Endothelial cell of umbilical vein (primary cell): Measurements from ENCODE around the gene ALOXE3. TPM values are rescaled to one million over a fixed set of nuclear protein-coding genes. Genes with fewer than 3 reads are reported as not detected.

Source experiments
- BruUV-seq: library from RNA; stranded (reverse); fragments of 400-500 nt; replicated peaks from 2 replicates; lab custom pipeline; 2021; lab: Mats Ljungman, UMichigan
- CTCF ChIA-PET: fragments of 300-600, 350-600 bp; sonication (Branson Sonifier 250); formaldehyde crosslinking; loops from one replicate; lab custom pipeline; 2021; ENCODE audit warnings: antibody characterized with exemption, inconsistent platforms; lab: Charles Lee
- POLR2A ChIA-PET: fragments of 300-600, 350-600 bp; sonication (Branson Sonifier 250); formaldehyde crosslinking; loops from one replicate; lab custom pipeline; 2021; ENCODE audit warnings: antibody characterized with exemption, inconsistent platforms; lab: Charles Lee
- DNase-seq: peaks from one replicate; pipeline ENCODE4 v3.0.0-alpha.2; 2011; ENCODE audit warnings: low read depth, low spot score
- FAIRE-seq: peaks from 2 replicates; lab custom pipeline; 2011; peaks lifted over from hg19 to GRCh38; lab: Jason Lieb, UNC
- H2AFZ ChIP-seq: 2 replicates; pipeline ENCODE4 v1.6.0; 2012; ENCODE audit warnings: low read depth, low read length, control low read depth, inconsistent platforms
- H3K27ac ChIP-seq: 2 replicates; pipeline ENCODE4 v1.5.1; 2011; ENCODE audit warnings: low read depth, mild to moderate bottlenecking, control low read depth, low read length, moderate library complexity; ENCODE audit not compliant: insufficient read depth
- H3K27me3 ChIP-seq, 2 experiments: 2 replicates each; pipeline versions ENCODE4 v1.6.0 to v1.6.1; 2011; ENCODE audit warnings: low read length in 2 of 2, mixed read lengths in 1 of 2; ENCODE audit not compliant: control insufficient read depth in 2 of 2, insufficient read depth in 2 of 2
- H3K36me3 ChIP-seq, 2 experiments: 2 replicates in 1 of 2; 3 replicates in 1 of 2; pipeline ENCODE4 v1.5.1; 2011; ENCODE audit warnings: low read length in 2 of 2, mild to moderate bottlenecking in 1 of 2, moderate library complexity in 1 of 2; ENCODE audit not compliant: control insufficient read depth in 2 of 2, insufficient read depth in 2 of 2; ENCODE audit errors: extremely low read depth in 1 of 2
- H3K4me1 ChIP-seq: 3 replicates; pipeline ENCODE4 v1.5.1; 2011; ENCODE audit warnings: mild to moderate bottlenecking, low read length; ENCODE audit not compliant: control insufficient read depth, insufficient read depth; ENCODE audit errors: extremely low read depth
- H3K4me2 ChIP-seq: 2 replicates; pipeline ENCODE4 v1.6.1; 2011; ENCODE audit warnings: low read length, control low read depth, mixed read lengths; ENCODE audit not compliant: insufficient read depth
- H3K4me3 ChIP-seq, 3 experiments: fragments of 200-600 bp in 1 of 3; sonication (generic), shearing (Covaris generic) in 1 of 3; replicated peaks in 1 of 3; 2 replicates each; pipeline ENCODE4 v1.5.1; 2011 to 2016; ENCODE audit warnings: control low read depth in 3 of 3, low read length in 3 of 3, mild to moderate bottlenecking in 2 of 3, inconsistent platforms in 1 of 3, low read depth in 1 of 3, moderate library complexity in 1 of 3; ENCODE audit not compliant: insufficient read depth in 1 of 3
- H3K79me2 ChIP-seq: 2 replicates; pipeline ENCODE4 v1.6.0; 2012; ENCODE audit warnings: low read length, inconsistent platforms; ENCODE audit not compliant: control insufficient read depth, insufficient read depth
- H3K9ac ChIP-seq: replicated peaks from 2 replicates; pipeline ENCODE3; 2011; ENCODE audit warnings: low read length, control low read depth; ENCODE audit not compliant: insufficient read depth; ENCODE audit errors: extremely low read depth
- H3K9me1 ChIP-seq: replicated peaks from 3 replicates; pipeline ENCODE4 v1.6.0; 2011; ENCODE audit warnings: mild to moderate bottlenecking, low read length; ENCODE audit not compliant: control insufficient read depth, insufficient read depth; ENCODE audit errors: extremely low read depth
- H3K9me3 ChIP-seq: replicated peaks from 2 replicates; pipeline ENCODE4 v1.5.1; 2012; ENCODE audit warnings: low read length, inconsistent platforms; ENCODE audit not compliant: control insufficient read depth, insufficient read depth
- H4K20me1 ChIP-seq: replicated peaks from 2 replicates; pipeline ENCODE3; 2011; ENCODE audit warnings: mild to moderate bottlenecking, low read length; ENCODE audit not compliant: control insufficient read depth, insufficient read depth; ENCODE audit errors: extremely low read depth
- CTCF ChIP-seq, 2 donors: IDR thresholded peaks; 1 replicate in 1 of 2; 2 replicates in 1 of 2; pipeline ENCODE4 v1.5.1; 2011; ENCODE audit warnings: low read length in 2 of 2, mild to moderate bottlenecking in 2 of 2, moderate library complexity in 2 of 2, control low read depth in 1 of 2, inconsistent platforms in 1 of 2, low read depth in 1 of 2; ENCODE audit not compliant: insufficient read depth in 1 of 2; ENCODE audit errors: extremely low read depth in 1 of 2
- EZH2 ChIP-seq: IDR thresholded peaks from 2 replicates; pipeline ENCODE4 v1.6.1; 2012; ENCODE audit warnings: borderline replicate concordance, low read depth, mild to moderate bottlenecking, moderate library complexity, low read length, inconsistent platforms; ENCODE audit not compliant: severe bottlenecking
- FOS ChIP-seq: IDR thresholded peaks from 2 replicates; pipeline ENCODE4 v1.6.1; 2011; ENCODE audit warnings: mild to moderate bottlenecking, low read length, moderate library complexity, borderline replicate concordance; ENCODE audit not compliant: insufficient read depth
- GATA2 ChIP-seq: IDR thresholded peaks from 2 replicates; pipeline ENCODE4 v1.7.0; 2011; ENCODE audit warnings: low read depth, mild to moderate bottlenecking, moderate library complexity, mixed read lengths, low read length; ENCODE audit not compliant: insufficient read length, insufficient read depth
- JUN ChIP-seq: IDR thresholded peaks from 2 replicates; pipeline ENCODE4 v1.6.1; 2011; ENCODE audit warnings: borderline replicate concordance, low read depth; ENCODE audit not compliant: insufficient read length, insufficient read depth
- MAX ChIP-seq: IDR thresholded peaks from 2 replicates; pipeline ENCODE4 v1.6.1; 2011; ENCODE audit not compliant: insufficient read depth, insufficient read length
- MYC ChIP-seq: IDR thresholded peaks from one replicate; pipeline ENCODE4 v1.6.1; 2011; ENCODE audit warnings: mild to moderate bottlenecking, low read depth, low read length
- POLR2A ChIP-seq: IDR thresholded peaks from 2 replicates; pipeline ENCODE4 v1.6.1; 2012; ENCODE audit warnings: low read depth, mild to moderate bottlenecking, control low read depth, low read length
- POLR2AphosphoS5 ChIP-seq: IDR thresholded peaks from 2 replicates; pipeline ENCODE4 v1.6.1; 2012; ENCODE audit warnings: low read depth, mild to moderate bottlenecking, control low read depth, low read length, moderate library complexity; ENCODE audit not compliant: insufficient read depth
- dilution Hi-C: fragments of 300-500 bp; cut with MboI; formaldehyde crosslinking; loops from one replicate; pipeline ENCODE4 v1.15.0; 2019; ENCODE audit warnings: low sequenced_read_pairs; ENCODE audit not compliant: extremely low pct_ligation_motif_present
- intact Hi-C: fragments of 100-400 bp; cut with micrococcal nuclease; formaldehyde crosslinking; loops from one replicate; pipeline ENCODE4 v1.10.0; 2022
- polyA plus RNA-seq, 4 experiments: library from polyadenylated mRNA; depleted of rRNA in 3 of 4; stranded (reverse) in 3 of 4; unstranded in 1 of 4; fragments of >200 nt; gene quantifications; 2 replicates each; pipeline versions ENCODE4 v1.2.1 to v1.2.3, GENCODE V29; 2011 to 2012; ENCODE audit warnings: missing spikeins in 1 of 4
- total RNA-seq: library from RNA; stranded (reverse); gene quantifications from 2 replicates; pipeline ENCODE4 v1.2.3, GENCODE V29; 2021

ALOXE3 gene
- total and polyA plus RNA-seq, 2 donors (not counting 3 experiments of a cell fraction or from before 2014, with no cell fraction given), result 0.01 TPM; not detected in 1

- ChIA-PET CTCF (interaction anchor here (0.9 to 13.7 kb wide), 10 partner anchors 9 to 51 kb away, joined by 3 to 191 read pairs (median 14); partner anchors contain the start of gene ALOX12B), POLR2A (no interaction called here)
- no peaks in the 10 kb centered on the region for H3K9me3 ChIP-seq
- no peaks in the 10 kb centered on the region for H3K36me3 ChIP-seq
- peaks cover 23 to 31% of the 10 kb centered on the region in 2 experiments for H3K27me3 ChIP-seq
- no peaks in the 10 kb centered on the region for H3K79me2 ChIP-seq
- dilution Hi-C loops, result no loop called here
- intact Hi-C loops, result loop anchor here (1.0 kb wide), 1 partner anchor 51 kb away; no protein-coding TSS in a partner anchor
- H3K4me3 ChIP-seq, result no peak overlapping the region
- no peaks in the 10 kb centered on the region for H4K20me1 ChIP-seq
- no peak overlapping the region for H2AFZ ChIP-seq
- FAIRE-seq (no peak), DNase-seq (no peak)
- no peaks in the 10 kb centered on the region for H3K9me1 ChIP-seq
- H3K4me2 ChIP-seq, result no peak overlapping the region
- H3K4me1 ChIP-seq, result no peaks in the 10 kb centered on the region
- BruUV-seq, result no TSS peak
- no peak for TF ChIP-seq GATA2
- TF ChIP-seq MAX, result no peak
- TF ChIP-seq FOS, result no peak
- no peak for TF ChIP-seq EZH2
- TF ChIP-seq CTCF (IDR thresholded peaks at IDR 0.05; ENCODE audit: extremely low read depth in 1 of 2, insufficient read depth in 1 of 2, low read depth in 1 of 2, low read length in 2 of 2), result no peak
- no peak for TF ChIP-seq MYC
- TF ChIP-seq POLR2AphosphoS5, result no peak
- no peak for TF ChIP-seq POLR2A
- no peak for TF ChIP-seq JUN
- H3K27ac ChIP-seq, result no peak overlapping the region
- no peak overlapping the region for H3K9ac ChIP-seq
These were observed 7.4 kb downstream of the ALOXE3 start for GRCh38 chr17:8110907-8111306.
